Endodermal cell (in vitro differentiated cells): ENCODE data around the gene ZC3H12A. TPM values are rescaled to one million over a fixed set of nuclear protein-coding genes. Genes with fewer than 3 reads are reported as not detected.

Source experiments
- DNase-seq: peaks from one replicate; pipeline ENCODE4 v3.0.0-alpha.2; 2017
- H3K27ac ChIP-seq: 2 replicates; pipeline ENCODE4 v1.5.1; 2013; ENCODE audit warnings: mild to moderate bottlenecking, low read depth, low read length, moderate library complexity
- H3K27me3 ChIP-seq: 2 replicates; pipeline ENCODE4 v1.6.1; 2013; ENCODE audit warnings: mild to moderate bottlenecking, low read length, moderate library complexity; ENCODE audit not compliant: insufficient read depth, control insufficient read depth, poor library complexity, severe bottlenecking
- H3K36me3 ChIP-seq: 2 replicates; pipeline ENCODE4 v1.7.0; 2013; ENCODE audit warnings: mild to moderate bottlenecking, low read length, moderate library complexity; ENCODE audit not compliant: control insufficient read depth, insufficient read depth
- H3K4me1 ChIP-seq: one replicate; pipeline ENCODE4 v1.7.0; 2013; ENCODE audit warnings: low read length; ENCODE audit not compliant: control insufficient read depth, insufficient read depth
- H3K4me3 ChIP-seq: 2 replicates; pipeline ENCODE4 v1.5.1; 2013; ENCODE audit warnings: mild to moderate bottlenecking, low read length, moderate library complexity
- H3K9ac ChIP-seq: 2 replicates; pipeline ENCODE4 v1.6.1; 2013; ENCODE audit warnings: mild to moderate bottlenecking, low read length, moderate library complexity; ENCODE audit not compliant: poor library complexity, severe bottlenecking; ENCODE audit errors: extremely low read depth
- H3K9me3 ChIP-seq: 2 replicates; pipeline ENCODE4 v1.6.1; 2013; ENCODE audit warnings: mild to moderate bottlenecking, low read length, moderate library complexity; ENCODE audit not compliant: control insufficient read depth
- H3K27ac Mint-ChIP-seq: 2 replicates; pipeline ENCODE4 v1.8.0; 2020; ENCODE audit warnings: mixed read lengths
- H3K27me3 Mint-ChIP-seq: 2 replicates; pipeline ENCODE4 v1.8.0; 2021; ENCODE audit warnings: mild to moderate bottlenecking, mixed read lengths; ENCODE audit not compliant: insufficient read depth
- H3K36me3 Mint-ChIP-seq: 2 replicates; pipeline ENCODE4 v1.8.0; 2020; ENCODE audit warnings: low read depth, mixed read lengths
- H3K4me1 Mint-ChIP-seq: 2 replicates; pipeline ENCODE4 v1.8.0; 2020; ENCODE audit warnings: mixed read lengths
- H3K4me3 Mint-ChIP-seq: 2 replicates; pipeline ENCODE4 v1.8.0; 2020; ENCODE audit warnings: mild to moderate bottlenecking, moderate library complexity, mixed read lengths
- H3K9me3 Mint-ChIP-seq: 2 replicates; pipeline ENCODE4 v1.8.0; 2020; ENCODE audit warnings: mild to moderate bottlenecking, mixed read lengths
- WGBS, 2 experiments: methylation state at CpG; one replicate each; pipeline versions ENCODE4 v1.1.5 to v1.1.7; 2013; ENCODE audit warnings: missing lambda C conversion rate in 2 of 2, mixed read lengths in 1 of 2; ENCODE audit not compliant: insufficient coverage in 1 of 2, insufficient read length in 1 of 2; 5-methylcytosine and 5-hydroxymethylcytosine counted together
- total RNA-seq, 2 donors: library from RNA; stranded (reverse); fragmentation: NEBNext Ultra II Directional in 1 of 2; extraction: Animal tissue kit (Norgen Biotek cat#: 25700) in 1 of 2; gene quantifications; 2 replicates in 1 of 2; 3 replicates in 1 of 2; pipeline ENCODE4 v1.2.1, GENCODE V29; 2021
- TF ChIP-seq, protein P1 (sequence below): fragments of 200-600 bp; sonication (generic); conservative IDR thresholded peaks from 2 replicates; pipeline ENCODE4 v1.5.0; 2021; ENCODE audit warnings: antibody characterized with exemption, mild to moderate bottlenecking

The ZC3H12A gene
- total RNA-seq, 2 donors from 2014 or later, result 5.5 to 5.8 TPM

DNA sequence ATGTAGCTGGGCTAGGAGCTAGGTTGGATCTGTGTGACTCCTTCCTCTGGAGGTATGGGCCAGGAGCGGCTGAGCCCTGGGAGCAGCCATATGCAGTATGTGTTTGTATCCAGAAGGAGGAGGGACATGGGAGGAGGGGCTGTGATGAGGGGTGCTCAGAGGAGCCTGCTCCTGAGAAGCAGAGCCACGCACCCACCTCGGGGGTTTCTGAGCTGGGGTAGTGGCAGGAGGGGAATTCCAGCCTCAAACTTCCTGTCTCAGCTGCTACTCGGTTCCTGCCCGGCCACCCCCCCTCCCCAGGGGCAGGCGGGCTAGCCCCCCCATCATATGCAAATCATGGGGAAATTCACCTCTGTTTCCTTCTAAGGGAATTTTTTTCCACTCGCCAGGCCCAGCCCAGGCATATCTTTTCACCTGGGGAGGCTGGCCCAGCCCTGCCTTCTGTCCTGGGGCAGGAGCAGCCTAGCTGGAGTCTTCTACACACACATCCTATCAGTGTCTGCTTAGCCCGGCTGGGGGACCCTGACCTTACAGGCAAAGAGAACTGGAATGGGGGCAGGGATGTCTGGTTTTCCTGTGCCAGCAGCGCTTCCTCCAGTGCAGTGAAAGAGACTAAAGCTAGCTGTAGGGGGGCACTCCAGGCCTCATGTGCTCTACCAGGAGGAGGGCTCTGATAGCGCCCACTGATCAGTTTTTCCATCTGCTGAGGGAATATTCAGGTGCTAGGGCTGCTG is 3.0 kb downstream of the ZC3H12A start:
- Mint-ChIP-seq H3K4me3 (peak overlapping the region; percentile 36), H3K27me3 (peaks cover 17% of the 10 kb centered on the region), H3K36me3 (peaks cover 19% of the 10 kb centered on the region), H3K4me1 (peaks cover 26% of the 10 kb centered on the region), H3K27ac (peak overlapping the region; percentile 72), H3K9me3 (no peaks in the 10 kb centered on the region)
- H3K9ac ChIP-seq, result no peak overlapping the region
- H3K27ac ChIP-seq, result no peak overlapping the region
- H3K36me3 ChIP-seq, result peaks cover 20% of the 10 kb centered on the region
- 52 to 54% methylated on average over 4 to 10 of the region's 10 CpGs for WGBS, 2 experiments
- H3K4me1 ChIP-seq, result peaks cover 16% of the 10 kb centered on the region
- DNase-seq, result peak; percentile 77
- H3K9me3 ChIP-seq, result no peaks in the 10 kb centered on the region
- H3K27me3 ChIP-seq, result peaks cover 17% of the 10 kb centered on the region
- TF ChIP-seq, protein P1, sequence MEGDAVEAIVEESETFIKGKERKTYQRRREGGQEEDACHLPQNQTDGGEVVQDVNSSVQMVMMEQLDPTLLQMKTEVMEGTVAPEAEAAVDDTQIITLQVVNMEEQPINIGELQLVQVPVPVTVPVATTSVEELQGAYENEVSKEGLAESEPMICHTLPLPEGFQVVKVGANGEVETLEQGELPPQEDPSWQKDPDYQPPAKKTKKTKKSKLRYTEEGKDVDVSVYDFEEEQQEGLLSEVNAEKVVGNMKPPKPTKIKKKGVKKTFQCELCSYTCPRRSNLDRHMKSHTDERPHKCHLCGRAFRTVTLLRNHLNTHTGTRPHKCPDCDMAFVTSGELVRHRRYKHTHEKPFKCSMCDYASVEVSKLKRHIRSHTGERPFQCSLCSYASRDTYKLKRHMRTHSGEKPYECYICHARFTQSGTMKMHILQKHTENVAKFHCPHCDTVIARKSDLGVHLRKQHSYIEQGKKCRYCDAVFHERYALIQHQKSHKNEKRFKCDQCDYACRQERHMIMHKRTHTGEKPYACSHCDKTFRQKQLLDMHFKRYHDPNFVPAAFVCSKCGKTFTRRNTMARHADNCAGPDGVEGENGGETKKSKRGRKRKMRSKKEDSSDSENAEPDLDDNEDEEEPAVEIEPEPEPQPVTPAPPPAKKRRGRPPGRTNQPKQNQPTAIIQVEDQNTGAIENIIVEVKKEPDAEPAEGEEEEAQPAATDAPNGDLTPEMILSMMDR, result no peak
- peak overlapping the region; percentile 87 for H3K4me3 ChIP-seq

DNA sequence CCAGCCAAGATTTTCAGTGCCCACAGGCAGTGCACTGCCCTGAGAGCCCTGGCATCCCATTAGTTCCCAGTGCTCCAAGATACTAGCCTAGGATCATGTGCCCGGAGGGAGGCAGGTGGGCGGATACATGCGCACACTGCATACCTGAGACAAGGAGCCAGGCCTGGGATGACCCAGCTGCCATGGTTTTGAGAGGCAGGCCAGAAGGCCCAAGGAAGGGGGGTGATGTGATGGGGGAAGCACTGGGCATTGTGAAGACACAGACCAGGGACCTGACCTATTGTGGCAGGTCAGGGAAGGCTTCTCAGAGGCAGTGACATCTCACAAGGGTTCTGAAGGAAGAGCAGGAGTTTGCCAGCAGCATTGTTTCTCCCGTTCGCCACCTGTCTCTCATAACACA is 3.6 kb downstream of the ZC3H12A start:
- peaks cover 25% of the 10 kb centered on the region for H3K36me3 ChIP-seq
- peak overlapping the region; percentile 87 for H3K4me3 ChIP-seq
- 93% methylated on average over 5 of the region's 5 CpGs; no CpG with 5 or more reads in 1 of the 2 experiments for WGBS, 2 experiments
- H3K27me3 ChIP-seq, result peaks cover 11% of the 10 kb centered on the region
- H3K27ac ChIP-seq, result no peak overlapping the region
- TF ChIP-seq, protein P1, result no peak
- peak overlapping the region; percentile 39 for H3K27ac Mint-ChIP-seq
- H3K9me3 Mint-ChIP-seq, result no peaks in the 10 kb centered on the region
- H3K27me3 Mint-ChIP-seq, result peaks cover 11% of the 10 kb centered on the region
- peak; percentile 51 for DNase-seq
- H3K9me3 ChIP-seq, result no peaks in the 10 kb centered on the region
- no peak overlapping the region for H3K9ac ChIP-seq
- H3K36me3 Mint-ChIP-seq, result peaks cover 22% of the 10 kb centered on the region
- peaks cover 16% of the 10 kb centered on the region for H3K4me1 ChIP-seq
- H3K4me3 Mint-ChIP-seq, result no peak overlapping the region
- H3K4me1 Mint-ChIP-seq, result peaks cover 26% of the 10 kb centered on the region

DNA sequence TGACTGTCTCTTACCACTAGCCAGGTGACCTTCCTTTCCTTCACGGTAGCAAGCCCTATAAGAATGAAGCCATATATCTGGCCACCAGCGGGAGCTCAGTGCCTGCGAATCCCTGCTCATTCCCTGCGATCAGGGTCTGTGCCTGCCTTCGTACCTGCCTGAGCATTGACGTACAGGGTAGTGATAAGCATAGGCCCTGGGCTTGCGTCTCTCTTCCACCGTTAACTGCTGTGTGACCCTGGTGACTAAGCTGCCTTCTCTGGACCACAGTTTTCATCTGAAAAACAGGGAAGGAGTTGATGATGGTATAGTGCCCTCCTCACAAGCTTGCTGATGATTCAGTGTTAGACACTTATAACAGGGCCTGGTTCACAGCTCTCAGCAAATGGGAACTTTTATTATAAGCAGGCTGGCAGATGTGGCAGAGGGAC is 4.1 kb downstream of the ZC3H12A start:
- H3K9me3 Mint-ChIP-seq, result no peaks in the 10 kb centered on the region
- no peak overlapping the region for H3K4me3 ChIP-seq
- no peak overlapping the region for H3K4me3 Mint-ChIP-seq
- H3K27ac Mint-ChIP-seq, result no peak overlapping the region
- peaks cover 6% of the 10 kb centered on the region for H3K27me3 Mint-ChIP-seq
- no peak overlapping the region for H3K27ac ChIP-seq
- no peak for DNase-seq
- no peaks in the 10 kb centered on the region for H3K9me3 ChIP-seq
- peaks cover 6% of the 10 kb centered on the region for H3K27me3 ChIP-seq
- no peak overlapping the region for H3K9ac ChIP-seq
- 92 to 96% methylated on average over 8 of the region's 8 CpGs for WGBS, 2 experiments
- peaks cover 25% of the 10 kb centered on the region for H3K36me3 ChIP-seq
- TF ChIP-seq, protein P1, result no peak
- peaks cover 22% of the 10 kb centered on the region for H3K36me3 Mint-ChIP-seq
- H3K4me1 Mint-ChIP-seq, result peaks cover 24% of the 10 kb centered on the region
- H3K4me1 ChIP-seq, result peaks cover 16% of the 10 kb centered on the region
